BJ (cell line): ENCODE results near the gene STK32B. TPM values are rescaled to one million over a fixed set of nuclear protein-coding genes. Genes with fewer than 3 reads are reported as not detected.

ENCODE experiments used
- CTCF ChIA-PET: fragments of 350-600 bp; formaldehyde crosslinking; extraction: SDS; loops from one replicate; lab custom pipeline; 2021; ENCODE audit warnings: antibody characterized with exemption, inconsistent platforms; lab: Yijun Ruan, JAX
- POLR2A ChIA-PET: fragments of 300-600 bp; sonication (Branson Sonifier 250); formaldehyde crosslinking; extraction: SDS; loops from one replicate; lab custom pipeline; 2021; ENCODE audit warnings: antibody characterized with exemption; lab: Charles Lee
- DNase-seq: peaks from one replicate; pipeline ENCODE4 v3.0.0-alpha.2; 2011; ENCODE audit warnings: low read depth
- H3K27me3 ChIP-seq: 2 replicates; pipeline ENCODE4 v1.6.0; 2011; ENCODE audit warnings: low read length; ENCODE audit not compliant: control insufficient read depth, insufficient read depth
- H3K36me3 ChIP-seq: 2 replicates; pipeline ENCODE4 v1.5.1; 2011; ENCODE audit warnings: low read length; ENCODE audit not compliant: control insufficient read depth, insufficient read depth
- H3K4me3 ChIP-seq: 2 replicates; pipeline ENCODE4 v1.5.1; 2011; ENCODE audit warnings: low read depth, mild to moderate bottlenecking, control low read depth, low read length
- polyA plus RNA-seq: library from polyadenylated mRNA; depleted of rRNA; stranded (reverse); fragments of >200 nt; gene quantifications from 2 replicates; pipeline ENCODE4 v1.2.3, GENCODE V29; 2011; rRNA removed
- small RNA-seq: library from RNA; depleted of rRNA; stranded (forward); fragments of <200 nt; gene quantifications from one replicate; pipeline ENCODE3, GENCODE V24; 2012; ENCODE audit warnings: low replicate concordance, low read depth; ENCODE audit not compliant: insufficient read length
- TF ChIP-seq, protein P1 (sequence below): IDR thresholded peaks from 2 replicates; pipeline ENCODE4 v1.5.1; 2011; ENCODE audit warnings: low read depth, mild to moderate bottlenecking, control low read depth, inconsistent platforms, low read length, moderate library complexity; ENCODE audit not compliant: insufficient read depth

The STK32B gene
- polyA plus RNA-seq, 1 experiment: 11.2 TPM

- H3K27me3 ChIP-seq: no peaks in the 10 kb centered on the region
- CTCF ChIA-PET: no interaction called here
- TF ChIP-seq, protein P1, sequence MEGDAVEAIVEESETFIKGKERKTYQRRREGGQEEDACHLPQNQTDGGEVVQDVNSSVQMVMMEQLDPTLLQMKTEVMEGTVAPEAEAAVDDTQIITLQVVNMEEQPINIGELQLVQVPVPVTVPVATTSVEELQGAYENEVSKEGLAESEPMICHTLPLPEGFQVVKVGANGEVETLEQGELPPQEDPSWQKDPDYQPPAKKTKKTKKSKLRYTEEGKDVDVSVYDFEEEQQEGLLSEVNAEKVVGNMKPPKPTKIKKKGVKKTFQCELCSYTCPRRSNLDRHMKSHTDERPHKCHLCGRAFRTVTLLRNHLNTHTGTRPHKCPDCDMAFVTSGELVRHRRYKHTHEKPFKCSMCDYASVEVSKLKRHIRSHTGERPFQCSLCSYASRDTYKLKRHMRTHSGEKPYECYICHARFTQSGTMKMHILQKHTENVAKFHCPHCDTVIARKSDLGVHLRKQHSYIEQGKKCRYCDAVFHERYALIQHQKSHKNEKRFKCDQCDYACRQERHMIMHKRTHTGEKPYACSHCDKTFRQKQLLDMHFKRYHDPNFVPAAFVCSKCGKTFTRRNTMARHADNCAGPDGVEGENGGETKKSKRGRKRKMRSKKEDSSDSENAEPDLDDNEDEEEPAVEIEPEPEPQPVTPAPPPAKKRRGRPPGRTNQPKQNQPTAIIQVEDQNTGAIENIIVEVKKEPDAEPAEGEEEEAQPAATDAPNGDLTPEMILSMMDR: no peak
Measured at GRCh38 chr4:5547651-5548249, 496.5 kb downstream of the STK32B start.

More at GRCh38 chr4:5547651-5548249, 496.5 kb downstream of the STK32B start:
- no peak overlapping the region for H3K4me3 ChIP-seq
- no peak for DNase-seq
- H3K36me3 ChIP-seq: no peaks in the 10 kb centered on the region
- POLR2A ChIA-PET: no interaction called here

Small RNA genes within 50 kb of the gene (small RNA-seq; reads per million reads assigned to genes)
- gene RF00019: not detected

Other genes starting within 250 kb of the STK32B start
- 4.4 and 6.9 TPM in 2 replicates for gene MSX1, start 191.8 kb upstream of the STK32B start, polyA plus RNA-seq
- 0.12 TPM in 1 of 2 replicates, not detected in the other for gene CYTL1, start 32.0 kb upstream of the STK32B start, polyA plus RNA-seq